A549 treated with GW870086 at 1 μM for 4 hours (cell line): Measurements from ENCODE around the gene MITD1. TPM values are rescaled to one million over a fixed set of nuclear protein-coding genes. Genes with fewer than 3 reads are reported as not detected.

Source experiments
- total RNA-seq: library from RNA; stranded (reverse); fragments of 200-300 nt; extraction: Qiagen RNA extraction; gene quantifications from 5 replicates; pipeline ENCODE4 v1.2.3, GENCODE V29; 2022; ENCODE audit warnings: low read depth

Gene MITD1
- 23.1 to 28.1 TPM (median 25.3 TPM) in 5 replicates for total RNA-seq

GRCh38 chr2:99180755-99181623, at the start of gene MITD1, which contains the start of gene MRPL30:
Gene MITD1, minus strand, starts transcription at chr2:99181058. Its CDS starts 77 bp downstream, at chr2:99180981.
Gene MRPL30, plus strand, starts transcription at chr2:99181184. Its CDS starts 5,020 bp downstream, at chr2:99186204.

GRCh38 chr2:99154643-99155536, 26.0 kb downstream of the MITD1 start, which contains the start of the genes LIPT1 and TSGA10:
Gene LIPT1, plus strand, starts transcription at chr2:99154967. Its CDS starts 6,991 bp downstream, at chr2:99161958.
Gene TSGA10, minus strand, starts transcription at chr2:99154942. Its CDS starts 45,503 bp downstream, at chr2:99109439.

GRCh38 chr2:99141110-99142108, 39.4 kb downstream of the MITD1 start, which contains the start of gene C2orf15:
Gene C2orf15, plus strand, starts transcription at chr2:99141707. Its CDS starts 8,852 bp downstream, at chr2:99150559.

Other genes with a start within 250 kb of the MITD1 start
- gene CRACDL, start 244.8 kb downstream of the MITD1 start, total RNA-seq: 3.2 to 4.4 TPM (median 3.2 TPM) in 5 replicates
- 0.25 to 0.71 TPM (median 0.47 TPM) in 5 replicates for gene C2orf15, start 39.4 kb downstream of the MITD1 start, total RNA-seq
- gene TSGA10, start 26.1 kb downstream of the MITD1 start, total RNA-seq: 1.6 to 3.6 TPM (median 2.5 TPM) in 5 replicates
- 3.2 to 5.1 TPM (median 3.9 TPM) in 5 replicates for gene LIPT1, start 26.1 kb downstream of the MITD1 start, total RNA-seq
- 31.5 to 52.6 TPM (median 33.9 TPM) in 5 replicates for gene MRPL30, start 126 bp upstream of the MITD1 start, total RNA-seq
- gene LYG2, start 74.6 kb upstream of the MITD1 start, total RNA-seq: not detected in 5 replicates
- gene LYG1, start 120.1 kb upstream of the MITD1 start, total RNA-seq: 0.93 to 2.2 TPM (median 1.6 TPM) in 5 replicates
- 41.5 to 56.2 TPM (median 43.3 TPM) in 5 replicates for gene TXNDC9, start 155.3 kb upstream of the MITD1 start, total RNA-seq
- 56.0 to 64.3 TPM (median 58.8 TPM) in 5 replicates for gene EIF5B, start 156.3 kb upstream of the MITD1 start, total RNA-seq